ENCODE results near the gene FCGR3B. TPM values are rescaled to one million over a fixed set of nuclear protein-coding genes. Genes with fewer than 3 reads are reported as not detected.
"Not testable (repeated sequence)": the region's sequence is repeated elsewhere in the genome, so short reads cannot be mapped to it uniquely, and the experiment has no call there.

Gene FCGR3B
- total RNA-seq, 1 donor from 2014 or later: 1.5 TPM

DNA sequence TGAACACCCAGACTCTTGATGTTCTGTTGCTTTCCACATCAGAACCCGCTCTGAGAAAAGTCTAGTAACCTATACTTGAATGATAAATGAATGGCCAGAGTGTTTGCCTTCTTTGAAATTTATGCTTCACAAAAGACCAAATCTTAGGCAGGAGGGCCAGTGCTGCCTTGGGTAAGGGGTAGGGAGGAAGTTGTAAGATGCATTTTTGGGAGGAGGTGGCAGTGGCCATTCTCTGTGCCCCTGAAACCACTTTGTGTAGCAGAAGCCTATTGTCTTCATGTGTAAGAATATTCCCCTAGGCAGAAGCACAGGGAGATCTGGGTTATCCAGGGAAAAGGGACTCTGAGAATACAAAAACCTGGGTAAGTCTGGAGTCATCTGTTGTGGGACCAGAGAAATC is 32.6 kb upstream of the FCGR3B start:
- H3K36me3 ChIP-seq; intact Hi-C loops (cut with micrococcal nuclease); H3K27ac ChIP-seq (replicated peaks); DNase-seq; H3K4me3 ChIP-seq; H3K4me1 ChIP-seq; H3K27me3 ChIP-seq (ENCODE audit: low read depth); H3K9me3 ChIP-seq (replicated peaks): not testable (repeated sequence)

DNA sequence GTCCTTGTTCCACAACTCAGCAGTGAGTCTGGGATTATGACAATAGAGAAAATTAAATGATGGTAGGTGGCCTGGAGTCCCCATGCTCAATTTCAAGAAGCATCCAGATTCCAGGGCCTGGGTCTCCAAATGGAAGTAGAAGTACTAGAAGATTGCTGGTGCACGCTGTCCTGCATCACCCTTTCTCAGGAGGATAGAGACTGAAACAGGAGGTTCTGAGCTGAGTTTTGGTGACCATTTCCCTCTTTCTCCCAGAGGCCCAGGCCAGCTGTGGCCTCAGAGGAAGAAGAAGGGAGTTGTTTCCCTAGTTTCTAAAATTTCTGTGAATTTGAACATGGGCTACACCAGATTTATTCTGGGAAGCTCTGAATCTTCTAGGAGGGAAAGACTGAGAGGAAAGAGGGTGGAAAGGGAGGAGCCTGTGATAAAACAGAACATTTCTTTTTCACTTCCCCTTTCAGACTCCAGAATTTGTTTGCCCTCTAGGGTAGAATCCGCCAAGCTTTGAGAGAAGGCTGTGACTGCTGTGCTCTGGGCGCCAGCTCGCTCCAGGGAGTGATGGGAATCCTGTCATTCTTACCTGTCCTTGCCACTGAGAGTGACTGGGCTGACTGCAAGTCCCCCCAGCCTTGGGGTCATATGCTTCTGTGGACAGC is 31.8 kb upstream of the FCGR3B start, which contains the start of gene FCGR2B:
Gene FCGR2B, plus strand, starts transcription at position 460 of the 656 bp plus-strand sequence. Its CDS starts 99 bp downstream, at position 559.
- H3K4me3 ChIP-seq; intact Hi-C loops (cut with micrococcal nuclease); H3K27me3 ChIP-seq (ENCODE audit: low read depth); DNase-seq; H3K4me1 ChIP-seq; H3K9me3 ChIP-seq (replicated peaks); H3K27ac ChIP-seq (replicated peaks); H3K36me3 ChIP-seq: not testable (repeated sequence)

DNA sequence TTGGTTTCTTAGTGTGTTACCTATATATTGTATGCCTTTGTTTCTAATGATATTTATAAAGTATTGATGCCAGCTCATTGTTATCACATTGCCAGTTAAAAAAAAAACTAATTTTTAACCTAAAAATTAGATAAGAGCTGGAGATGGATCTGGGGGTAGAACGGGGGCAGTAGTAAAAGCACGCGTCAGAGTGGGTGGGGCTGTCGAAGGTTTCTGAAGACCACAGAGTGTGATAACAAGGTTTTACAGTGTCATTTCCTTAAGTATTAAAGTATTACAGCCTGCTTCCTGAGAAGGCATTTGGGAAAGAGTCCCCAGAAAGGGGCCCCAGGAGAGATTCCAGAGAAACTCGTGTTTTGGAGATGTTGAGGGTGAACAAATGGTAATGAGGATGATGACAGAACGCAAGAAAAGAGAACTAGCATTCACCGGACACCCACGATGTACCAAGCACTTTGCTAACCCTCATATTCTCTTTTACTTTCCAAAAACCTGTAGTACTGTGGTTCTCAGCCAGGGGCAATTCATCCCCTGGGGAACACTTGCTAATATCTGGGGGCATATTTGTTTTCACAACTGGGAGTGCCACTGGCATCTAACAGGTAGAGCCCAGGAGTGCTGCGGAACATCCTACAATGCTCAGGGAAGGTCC is 30.8 kb upstream of the FCGR3B start:
- DNase-seq; H3K4me1 ChIP-seq; H3K27me3 ChIP-seq (ENCODE audit: low read depth); H3K36me3 ChIP-seq; H3K9me3 ChIP-seq (replicated peaks); H3K27ac ChIP-seq (replicated peaks); intact Hi-C loops (cut with micrococcal nuclease); H3K4me3 ChIP-seq: not testable (repeated sequence)

DNA sequence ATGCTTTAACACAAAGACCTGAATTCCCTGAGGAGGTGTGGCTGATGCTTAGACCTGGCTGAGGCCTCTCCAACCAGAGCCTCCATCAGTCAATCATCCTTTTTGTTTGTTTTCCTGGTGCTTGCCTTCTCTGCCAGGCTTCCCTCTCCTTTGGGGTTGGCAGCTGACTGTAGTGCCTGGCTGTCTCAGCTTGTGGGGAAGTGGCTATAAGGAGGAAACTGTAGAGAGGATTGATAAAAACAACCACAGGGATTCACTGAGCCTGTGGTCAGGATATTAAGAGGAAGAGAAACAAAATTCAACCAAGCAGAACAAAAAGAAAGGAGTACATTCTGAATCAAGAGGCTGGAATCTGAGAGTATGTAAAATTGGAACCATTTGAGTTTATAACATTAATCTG is 27.5 kb upstream of the FCGR3B start:
- H3K27me3 ChIP-seq (ENCODE audit: low read depth); H3K9me3 ChIP-seq (replicated peaks); H3K36me3 ChIP-seq; H3K27ac ChIP-seq (replicated peaks); H3K4me3 ChIP-seq; H3K4me1 ChIP-seq; DNase-seq; intact Hi-C loops (cut with micrococcal nuclease): not testable (repeated sequence)

DNA sequence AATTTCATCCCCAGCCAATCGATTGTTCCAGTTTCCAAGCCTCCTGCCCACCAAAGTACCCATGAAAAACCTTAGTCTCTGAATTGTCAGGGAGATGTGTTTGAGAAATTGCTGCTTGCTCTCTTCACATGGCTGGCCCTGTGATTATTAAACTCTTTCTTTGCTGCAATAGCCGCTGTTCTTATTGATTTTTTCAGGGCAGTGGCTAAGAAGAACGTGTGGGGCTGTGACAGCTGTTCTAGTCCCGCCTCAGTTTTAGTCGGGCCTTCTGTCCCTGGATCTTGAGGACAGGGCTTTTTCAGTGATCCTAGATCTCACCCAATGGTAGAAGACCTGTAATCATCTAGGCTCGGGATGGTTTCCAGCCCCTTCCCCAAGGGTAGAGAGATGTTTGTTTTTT is 23.0 kb upstream of the FCGR3B start:
- H3K27ac ChIP-seq (replicated peaks); H3K4me3 ChIP-seq; H3K27me3 ChIP-seq (ENCODE audit: low read depth); H3K36me3 ChIP-seq; H3K9me3 ChIP-seq (replicated peaks); intact Hi-C loops (cut with micrococcal nuclease); H3K4me1 ChIP-seq; DNase-seq: not testable (repeated sequence)

DNA sequence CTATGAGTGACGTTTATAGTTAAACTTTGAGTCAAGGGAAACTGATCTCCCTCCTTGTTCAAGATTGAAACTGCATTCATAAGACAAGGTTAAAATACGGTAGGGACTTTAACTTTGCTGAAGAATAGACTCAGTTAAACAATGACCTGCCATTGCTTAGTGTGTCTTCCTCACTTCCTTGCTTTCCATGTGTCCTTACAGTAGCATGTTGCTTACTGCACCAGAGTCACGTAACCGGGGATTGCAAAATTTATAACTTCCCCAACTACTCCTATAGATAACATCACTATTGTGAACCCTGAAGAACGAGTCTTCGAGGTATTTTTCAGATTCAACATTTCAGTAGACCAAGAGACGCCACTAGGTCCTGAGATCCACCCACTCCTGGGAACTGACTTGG is 22.6 kb upstream of the FCGR3B start:
- H3K4me1 ChIP-seq; H3K4me3 ChIP-seq; DNase-seq; H3K9me3 ChIP-seq (replicated peaks); H3K27me3 ChIP-seq (ENCODE audit: low read depth); H3K27ac ChIP-seq (replicated peaks); intact Hi-C loops (cut with micrococcal nuclease); H3K36me3 ChIP-seq: not testable (repeated sequence)

DNA sequence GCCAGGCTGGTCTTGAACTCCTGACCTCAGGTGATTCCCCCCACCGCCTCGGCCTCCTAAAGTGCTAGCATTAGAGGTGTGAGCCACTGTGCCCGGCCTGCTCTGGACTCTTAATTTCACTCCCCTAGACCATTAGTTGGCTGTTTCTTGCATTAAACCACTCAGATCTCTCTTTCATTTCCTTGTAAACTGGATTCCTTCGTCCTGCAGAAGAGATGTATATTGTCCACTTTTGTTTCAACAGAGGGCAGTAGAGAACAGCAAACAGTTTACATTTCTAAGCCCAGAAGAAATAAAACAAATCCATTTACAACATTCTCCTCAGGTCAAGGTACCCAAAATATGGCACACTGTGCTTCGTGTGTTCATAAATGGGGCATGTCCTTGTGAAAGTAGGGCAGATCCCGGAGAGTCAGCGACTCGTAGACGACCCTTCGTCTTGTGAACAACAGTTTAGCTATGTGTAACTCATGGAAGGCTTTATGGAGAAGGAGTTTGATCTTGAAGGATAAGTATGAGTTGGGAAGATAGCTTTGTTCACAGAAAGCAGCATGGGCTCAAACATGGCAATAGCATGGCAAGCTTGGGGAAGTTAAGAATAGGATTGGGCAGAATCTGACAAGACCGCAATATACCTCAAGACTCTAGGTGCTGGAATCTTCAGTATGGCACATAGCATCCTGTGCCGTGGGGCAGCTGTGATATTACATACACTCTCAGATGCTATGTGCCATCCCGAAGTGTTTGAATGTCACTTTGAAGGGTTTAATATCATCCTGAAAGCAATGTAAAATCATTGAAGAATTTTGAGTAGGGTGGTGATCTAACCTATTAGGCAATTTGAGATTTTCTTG is 16.8 kb upstream of the FCGR3B start:
- H3K9me3 ChIP-seq (replicated peaks); intact Hi-C loops (cut with micrococcal nuclease); DNase-seq; H3K36me3 ChIP-seq; H3K4me3 ChIP-seq; H3K27ac ChIP-seq (replicated peaks); H3K27me3 ChIP-seq (ENCODE audit: low read depth); H3K4me1 ChIP-seq: not testable (repeated sequence)
- TF ChIP-seq, protein P1, sequence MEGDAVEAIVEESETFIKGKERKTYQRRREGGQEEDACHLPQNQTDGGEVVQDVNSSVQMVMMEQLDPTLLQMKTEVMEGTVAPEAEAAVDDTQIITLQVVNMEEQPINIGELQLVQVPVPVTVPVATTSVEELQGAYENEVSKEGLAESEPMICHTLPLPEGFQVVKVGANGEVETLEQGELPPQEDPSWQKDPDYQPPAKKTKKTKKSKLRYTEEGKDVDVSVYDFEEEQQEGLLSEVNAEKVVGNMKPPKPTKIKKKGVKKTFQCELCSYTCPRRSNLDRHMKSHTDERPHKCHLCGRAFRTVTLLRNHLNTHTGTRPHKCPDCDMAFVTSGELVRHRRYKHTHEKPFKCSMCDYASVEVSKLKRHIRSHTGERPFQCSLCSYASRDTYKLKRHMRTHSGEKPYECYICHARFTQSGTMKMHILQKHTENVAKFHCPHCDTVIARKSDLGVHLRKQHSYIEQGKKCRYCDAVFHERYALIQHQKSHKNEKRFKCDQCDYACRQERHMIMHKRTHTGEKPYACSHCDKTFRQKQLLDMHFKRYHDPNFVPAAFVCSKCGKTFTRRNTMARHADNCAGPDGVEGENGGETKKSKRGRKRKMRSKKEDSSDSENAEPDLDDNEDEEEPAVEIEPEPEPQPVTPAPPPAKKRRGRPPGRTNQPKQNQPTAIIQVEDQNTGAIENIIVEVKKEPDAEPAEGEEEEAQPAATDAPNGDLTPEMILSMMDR (IDR thresholded peaks at IDR 0.05; ENCODE audit: borderline replicate concordance): peak; percentile 56

DNA sequence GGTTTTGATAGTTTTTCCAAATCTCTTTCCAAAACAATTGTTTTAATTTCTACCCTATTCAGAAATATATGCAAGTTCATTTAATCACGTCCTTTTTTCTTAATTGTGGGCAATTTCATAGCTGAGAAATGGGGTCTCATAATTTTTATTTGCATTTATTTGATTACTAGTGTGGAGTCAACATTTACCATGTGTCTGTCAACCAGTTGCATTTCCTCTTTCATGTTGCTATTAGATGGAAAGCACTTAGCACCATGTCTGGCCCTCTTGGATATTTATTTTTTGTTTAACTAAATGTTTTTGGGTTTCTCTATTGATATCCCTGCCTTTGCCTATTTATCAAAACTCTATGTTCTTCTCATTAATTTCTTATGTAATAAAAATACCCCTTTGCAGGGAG is 13.9 kb upstream of the FCGR3B start:
- H3K4me1 ChIP-seq; DNase-seq; H3K27ac ChIP-seq (replicated peaks); H3K9me3 ChIP-seq (replicated peaks); H3K4me3 ChIP-seq; H3K36me3 ChIP-seq; H3K27me3 ChIP-seq (ENCODE audit: low read depth); intact Hi-C loops (cut with micrococcal nuclease): not testable (repeated sequence)

DNA sequence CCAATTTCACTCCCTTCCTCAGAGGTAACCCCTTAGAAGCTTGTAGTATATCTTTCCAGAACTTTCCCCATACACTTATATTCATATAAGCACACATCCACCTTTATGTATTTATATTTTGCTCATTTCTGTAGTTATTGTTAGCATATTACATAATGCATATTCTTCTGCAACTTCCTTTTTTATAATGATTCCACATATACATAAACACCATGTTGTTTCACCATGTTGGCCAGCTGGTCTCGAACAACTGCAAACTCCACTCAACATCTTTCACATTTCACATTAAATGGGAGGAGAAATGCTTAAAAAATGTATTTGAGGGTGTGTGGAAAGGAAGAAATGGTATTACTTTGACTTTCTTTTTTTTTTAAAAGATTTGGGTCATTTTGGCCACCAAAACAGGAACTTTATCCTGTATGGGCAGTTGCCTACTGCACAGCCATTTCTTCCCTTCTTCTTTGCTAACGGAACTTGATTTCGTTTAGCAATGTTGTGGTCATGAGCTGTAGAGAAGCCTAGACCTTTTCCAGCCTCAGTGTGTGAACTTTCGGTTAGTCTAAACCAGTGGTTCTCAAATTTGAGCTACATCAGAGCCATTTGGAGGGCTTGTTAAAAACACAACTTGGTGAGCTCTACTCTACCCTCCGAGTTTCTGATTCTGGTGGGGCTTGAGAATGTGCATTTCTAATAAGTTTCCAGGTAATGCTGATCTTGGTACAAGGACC is 12.7 kb upstream of the FCGR3B start:
- DNase-seq; H3K27me3 ChIP-seq (ENCODE audit: low read depth); H3K4me1 ChIP-seq; H3K36me3 ChIP-seq; H3K9me3 ChIP-seq (replicated peaks); intact Hi-C loops (cut with micrococcal nuclease); H3K4me3 ChIP-seq: not testable (repeated sequence)
- peak overlapping the region; percentile 36 for H3K27ac ChIP-seq (replicated peaks)

Data from left ventricle myocardium inferior (tissue), 1 donor.